OCI-LY7 (cell line): ENCODE results near the gene ATP1A2.
"Not testable (repeated sequence)": the region's sequence is repeated elsewhere in the genome, so short reads cannot be mapped to it uniquely, and the experiment has no call there.

ENCODE experiments used
- CTCF ChIP-seq: fragments of 200-600 bp; sonication (generic); conservative IDR thresholded peaks from 2 replicates; pipeline ENCODE4 v1.5.1; 2014; ENCODE audit warnings: mild to moderate bottlenecking, antibody characterized with exemption, low read length, moderate library complexity, mixed read lengths
- EZH2phosphoT487 ChIP-seq: fragments of 200-600 bp; sonication (generic); IDR thresholded peaks from 2 replicates; pipeline ENCODE4 v1.6.1; 2018; ENCODE audit warnings: low read depth, borderline replicate concordance, mild to moderate bottlenecking, mixed run types, antibody characterized with exemption, low read length, moderate library complexity, mixed read lengths

DNA sequence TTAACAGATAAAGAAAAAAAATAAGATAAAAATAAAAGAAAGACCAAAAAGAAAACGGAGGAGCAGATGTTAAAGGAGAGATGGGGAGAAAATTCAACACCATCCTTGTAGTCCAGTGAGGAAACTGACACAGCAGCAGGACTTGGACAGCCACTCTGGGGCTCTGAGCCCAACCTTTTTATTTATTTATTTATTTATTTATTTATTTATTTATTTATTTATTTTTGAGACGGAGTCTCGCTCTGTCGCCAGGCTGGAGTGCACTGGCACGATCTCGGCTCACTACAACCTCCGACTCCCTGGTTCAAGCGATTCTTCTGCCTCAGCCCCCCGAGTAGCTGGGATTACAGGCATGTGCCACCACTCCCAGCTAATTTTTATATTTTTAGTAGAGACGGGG, 4.1 kb upstream of the ATP1A2 start:
- TF ChIP-seq CTCF, EZH2phosphoT487: not testable (repeated sequence)
